Muscle layer of colon (tissue), 2 donors: ENCODE results near the gene MTHFS.
"Not testable (repeated sequence)": the region's sequence is repeated elsewhere in the genome, so short reads cannot be mapped to it uniquely, and the experiment has no call there.

Experiments used
- H3K27ac ChIP-seq: one replicate; pipeline ENCODE4 v1.7.0; 2013; ENCODE audit warnings: low read depth, mild to moderate bottlenecking, low read length, moderate library complexity
- H3K27me3 ChIP-seq, 2 donors: one replicate each; pipeline ENCODE4 v1.7.0; 2013; ENCODE audit warnings: low read length in 2 of 2, mild to moderate bottlenecking in 2 of 2; ENCODE audit not compliant: insufficient read depth in 2 of 2, control insufficient read depth in 1 of 2
- H3K36me3 ChIP-seq: one replicate; pipeline ENCODE4 v1.7.0; 2013; ENCODE audit warnings: mild to moderate bottlenecking, low read length; ENCODE audit not compliant: insufficient read depth
- H3K4me1 ChIP-seq: one replicate; pipeline ENCODE4 v1.7.0; 2013; ENCODE audit warnings: mild to moderate bottlenecking, low read length; ENCODE audit not compliant: insufficient read depth
- H3K4me3 ChIP-seq, 2 donors: one replicate each; pipeline ENCODE4 v1.7.0; 2013; ENCODE audit warnings: low read length in 2 of 2, low read depth in 1 of 2, mild to moderate bottlenecking in 1 of 2, moderate library complexity in 1 of 2
- H3K9ac ChIP-seq: one replicate; pipeline ENCODE4 v1.7.0; 2013; ENCODE audit warnings: low read length
- H3K9me3 ChIP-seq: one replicate; pipeline ENCODE4 v1.7.0; 2013; ENCODE audit warnings: mild to moderate bottlenecking, low read length
- donor health status: abdominal sarcoma.
- donor health status: Adenocarcinoma of cecum.

Gene MTHFS

GRCh38 chr15:79914728-79915127 lies 17.9 kb upstream of the MTHFS start:
- Histone ChIP-seq H3K36me3 (no peaks in the 10 kb centered on the region), H3K9me3 (no peaks in the 10 kb centered on the region)

GRCh38 chr15:79909556-79910335 lies 12.9 kb upstream of the MTHFS start:
- H3K4me1 ChIP-seq, H3K27ac ChIP-seq, H3K36me3 ChIP-seq: not testable (repeated sequence)

More at GRCh38 chr15:79914728-79915127, 17.9 kb upstream of the MTHFS start:
- H3K27me3 ChIP-seq, result no peaks in the 10 kb centered on the region
- H3K4me3 ChIP-seq, result no peak overlapping the region
- H3K27ac ChIP-seq, result no peak overlapping the region
- no peaks in the 10 kb centered on the region for H3K4me1 ChIP-seq
- H3K9ac ChIP-seq, result no peak overlapping the region

GRCh38 chr15:79904271-79904670 lies 7.5 kb upstream of the MTHFS start:
- H3K4me1 ChIP-seq, result no peaks in the 10 kb centered on the region
- H3K9me3 ChIP-seq, result no peaks in the 10 kb centered on the region

More at GRCh38 chr15:79909556-79910335, 12.9 kb upstream of the MTHFS start:
- H3K9ac ChIP-seq, H3K4me3 ChIP-seq, H3K27me3 ChIP-seq, H3K9me3 ChIP-seq: not testable (repeated sequence)

GRCh38 chr15:79903626-79904025 lies 6.8 kb upstream of the MTHFS start:
- no peaks in the 10 kb centered on the region for H3K9me3 ChIP-seq
- H3K4me1 ChIP-seq, result no peaks in the 10 kb centered on the region
- H3K4me3 ChIP-seq, result no peak overlapping the region
- H3K9ac ChIP-seq, result no peak overlapping the region
- no peaks in the 10 kb centered on the region for H3K36me3 ChIP-seq
- no peaks in the 10 kb centered on the region for H3K27me3 ChIP-seq
- H3K27ac ChIP-seq, result no peak overlapping the region

More at GRCh38 chr15:79904271-79904670, 7.5 kb upstream of the MTHFS start:
- no peak overlapping the region for H3K9ac ChIP-seq
- no peak overlapping the region for H3K4me3 ChIP-seq
- H3K36me3 ChIP-seq, result no peaks in the 10 kb centered on the region
- no peaks in the 10 kb centered on the region for H3K27me3 ChIP-seq
- H3K27ac ChIP-seq, result no peak overlapping the region

GRCh38 chr15:79903144-79903543 lies 6.3 kb upstream of the MTHFS start:
- no peak overlapping the region for H3K27ac ChIP-seq
- H3K27me3 ChIP-seq, result no peaks in the 10 kb centered on the region
- H3K9ac ChIP-seq, result no peak overlapping the region
- no peaks in the 10 kb centered on the region for H3K36me3 ChIP-seq
- no peak overlapping the region for H3K4me3 ChIP-seq
- no peaks in the 10 kb centered on the region for H3K9me3 ChIP-seq
- no peaks in the 10 kb centered on the region for H3K4me1 ChIP-seq

- Histone ChIP-seq H3K27me3 (no peaks in the 10 kb centered on the region), H3K36me3 (no peaks in the 10 kb centered on the region), H3K27ac (no peak overlapping the region), H3K4me1 (no peaks in the 10 kb centered on the region), H3K9ac (no peak overlapping the region), H3K9me3 (no peaks in the 10 kb centered on the region), H3K4me3 (no peak overlapping the region)
Observed at GRCh38 chr15:79901958-79902357, 5.1 kb upstream of the MTHFS start.

- H3K36me3 ChIP-seq, H3K4me1 ChIP-seq: not testable (repeated sequence)
Observed at GRCh38 chr15:79900818-79901378, 4.1 kb upstream of the MTHFS start.

GRCh38 chr15:79900087-79900486 lies 3.3 kb upstream of the MTHFS start:
- Histone ChIP-seq H3K27me3 (no peaks in the 10 kb centered on the region), H3K9ac (no peak overlapping the region), H3K27ac (no peak overlapping the region), H3K36me3 (no peaks in the 10 kb centered on the region), H3K4me1 (peaks cover 5% of the 10 kb centered on the region), H3K4me3 (no peak overlapping the region), H3K9me3 (no peaks in the 10 kb centered on the region)

More at GRCh38 chr15:79900818-79901378, 4.1 kb upstream of the MTHFS start:
- not testable (repeated sequence) for H3K27ac ChIP-seq, H3K4me3 ChIP-seq, H3K9ac ChIP-seq, H3K9me3 ChIP-seq, H3K27me3 ChIP-seq

- H3K27ac ChIP-seq, H3K4me1 ChIP-seq, H3K36me3 ChIP-seq, H3K9ac ChIP-seq, H3K9me3 ChIP-seq, H3K27me3 ChIP-seq, H3K4me3 ChIP-seq: not testable (repeated sequence)
Observed at GRCh38 chr15:79898786-79899185, 2.0 kb upstream of the MTHFS start.

- no peaks in the 10 kb centered on the region for H3K36me3 ChIP-seq
- H3K27ac ChIP-seq, result no peak overlapping the region
- H3K9ac ChIP-seq, result no peak overlapping the region
- H3K4me3 ChIP-seq, result no peak overlapping the region
- H3K4me1 ChIP-seq, result peaks cover 5% of the 10 kb centered on the region
- no peaks in the 10 kb centered on the region for H3K27me3 ChIP-seq
- no peaks in the 10 kb centered on the region for H3K9me3 ChIP-seq
Observed at GRCh38 chr15:79898369-79898768, 1.6 kb upstream of the MTHFS start.

GRCh38 chr15:79897701-79898113 lies 893 bp upstream of the MTHFS start:
- Histone ChIP-seq H3K27me3 (no peaks in the 10 kb centered on the region), H3K4me3 (peak overlapping the region in 1 of 2 donors; percentile 79), H3K9me3 (no peaks in the 10 kb centered on the region), H3K9ac (no peak overlapping the region), H3K4me1 (peaks cover 5% of the 10 kb centered on the region), H3K36me3 (no peaks in the 10 kb centered on the region), H3K27ac (peak overlapping the region; percentile 74)

GRCh38 chr15:79897380-79897678 lies 515 bp upstream of the MTHFS start:
- H3K9ac ChIP-seq, result peak overlapping the region; percentile 76
- peak overlapping the region; percentile 74 for H3K27ac ChIP-seq
- peak overlapping the region; percentile 56 to 79 for H3K4me3 ChIP-seq
- H3K36me3 ChIP-seq, result no peaks in the 10 kb centered on the region
- no peaks in the 10 kb centered on the region for H3K9me3 ChIP-seq
- peaks cover 5% of the 10 kb centered on the region for H3K4me1 ChIP-seq
- no peaks in the 10 kb centered on the region for H3K27me3 ChIP-seq
